Vagina (tissue), 2 donors: ENCODE results near the gene TRMT2A.

Source experiments
- CTCF ChIP-seq, 3 experiments: fragments of 450-650 bp in 2 of 3; fragments of 200-600 bp in 1 of 3; sonication (generic) in 1 of 3; IDR thresholded peaks; one replicate each; pipeline ENCODE4 v1.5.1; 2017 to 2019; ENCODE audit warnings: antibody characterized with exemption in 3 of 3, mild to moderate bottlenecking in 2 of 3, moderate library complexity in 2 of 3
- POLR2A ChIP-seq, 2 donors: fragments of 450-650 bp; IDR thresholded peaks; one replicate each; pipeline ENCODE4 v1.6.1; 2017; ENCODE audit warnings: antibody characterized with exemption in 2 of 2, mild to moderate bottlenecking in 2 of 2, moderate library complexity in 2 of 2
- POLR2AphosphoS5 ChIP-seq, 2 donors: sonication (generic); formaldehyde crosslinking; IDR thresholded peaks; one replicate each; pipeline ENCODE4 v1.9.0; 2017; ENCODE audit warnings: antibody characterized with exemption in 2 of 2, mild to moderate bottlenecking in 2 of 2, low read depth in 1 of 2; ENCODE audit not compliant: insufficient read depth in 1 of 2

- TF ChIP-seq CTCF (IDR thresholded peaks at IDR 0.05) = no peak
- TF ChIP-seq POLR2AphosphoS5 (IDR thresholded peaks at IDR 0.05; ENCODE audit: insufficient read depth in 1 of 2, low read depth in 1 of 2) = no peak
- no peak for TF ChIP-seq POLR2A (IDR thresholded peaks at IDR 0.05)
Observed at GRCh38 chr22:20124083-20124787, 7.2 kb upstream of the TRMT2A start.
